CD4-positive, alpha-beta T cell treated with Interleukin-2 at 100 ng/mL for 4 hours (primary cell): ENCODE results near the gene SELENOS.

Experiments
- DNase-seq: peaks from one replicate; pipeline ENCODE4 v3.0.0-alpha.2; 2020; ENCODE audit warnings: low spot score

The SELENOS gene

GRCh38 chr15:101277038-101277822 lies at the start of gene SELENOS:
Gene SELENOS, minus strand, starts transcription at chr15:101277485. Its CDS starts 68 bp downstream, at chr15:101277417.
- DNase-seq: peak; percentile 80

GRCh38 chr15:101326462-101327146 lies 49.3 kb upstream of the SELENOS start:
- DNase-seq: no peak

- no peak for DNase-seq
Observed at GRCh38 chr15:101326026-101326315, 48.7 kb upstream of the SELENOS start.

GRCh38 chr15:101325263-101326025 lies 48.2 kb upstream of the SELENOS start:
- DNase-seq: no peak

- DNase-seq: no peak
Observed at GRCh38 chr15:101324524-101325177, 47.4 kb upstream of the SELENOS start.

GRCh38 chr15:101323793-101324523 lies 46.7 kb upstream of the SELENOS start:
- no peak for DNase-seq

GRCh38 chr15:101322854-101323477 lies 45.7 kb upstream of the SELENOS start:
- DNase-seq: no peak

- no peak for DNase-seq
Observed at GRCh38 chr15:101322016-101322695, 44.9 kb upstream of the SELENOS start.

GRCh38 chr15:101320501-101321052 lies 43.3 kb upstream of the SELENOS start:
- DNase-seq: peak; percentile 56

- DNase-seq: no peak
Observed at GRCh38 chr15:101318839-101319238, 41.6 kb upstream of the SELENOS start.

GRCh38 chr15:101318147-101318819 lies 41.0 kb upstream of the SELENOS start:
- no peak for DNase-seq

- DNase-seq: no peak
Observed at GRCh38 chr15:101317336-101317872, 40.1 kb upstream of the SELENOS start.

GRCh38 chr15:101316529-101316928 lies 39.2 kb upstream of the SELENOS start:
- no peak for DNase-seq

- DNase-seq: no peak
Observed at GRCh38 chr15:101315736-101316135, 38.5 kb upstream of the SELENOS start.

- no peak for DNase-seq
Observed at GRCh38 chr15:101314336-101315125, 37.2 kb upstream of the SELENOS start.

GRCh38 chr15:101313041-101313761 lies 35.9 kb upstream of the SELENOS start:
- DNase-seq: no peak

- no peak for DNase-seq
Observed at GRCh38 chr15:101310508-101310907, 33.2 kb upstream of the SELENOS start.

GRCh38 chr15:101310161-101310480 lies 32.8 kb upstream of the SELENOS start:
- DNase-seq: no peak
